ENCODE measurements around the gene BACE2.

The BACE2 gene

DNA sequence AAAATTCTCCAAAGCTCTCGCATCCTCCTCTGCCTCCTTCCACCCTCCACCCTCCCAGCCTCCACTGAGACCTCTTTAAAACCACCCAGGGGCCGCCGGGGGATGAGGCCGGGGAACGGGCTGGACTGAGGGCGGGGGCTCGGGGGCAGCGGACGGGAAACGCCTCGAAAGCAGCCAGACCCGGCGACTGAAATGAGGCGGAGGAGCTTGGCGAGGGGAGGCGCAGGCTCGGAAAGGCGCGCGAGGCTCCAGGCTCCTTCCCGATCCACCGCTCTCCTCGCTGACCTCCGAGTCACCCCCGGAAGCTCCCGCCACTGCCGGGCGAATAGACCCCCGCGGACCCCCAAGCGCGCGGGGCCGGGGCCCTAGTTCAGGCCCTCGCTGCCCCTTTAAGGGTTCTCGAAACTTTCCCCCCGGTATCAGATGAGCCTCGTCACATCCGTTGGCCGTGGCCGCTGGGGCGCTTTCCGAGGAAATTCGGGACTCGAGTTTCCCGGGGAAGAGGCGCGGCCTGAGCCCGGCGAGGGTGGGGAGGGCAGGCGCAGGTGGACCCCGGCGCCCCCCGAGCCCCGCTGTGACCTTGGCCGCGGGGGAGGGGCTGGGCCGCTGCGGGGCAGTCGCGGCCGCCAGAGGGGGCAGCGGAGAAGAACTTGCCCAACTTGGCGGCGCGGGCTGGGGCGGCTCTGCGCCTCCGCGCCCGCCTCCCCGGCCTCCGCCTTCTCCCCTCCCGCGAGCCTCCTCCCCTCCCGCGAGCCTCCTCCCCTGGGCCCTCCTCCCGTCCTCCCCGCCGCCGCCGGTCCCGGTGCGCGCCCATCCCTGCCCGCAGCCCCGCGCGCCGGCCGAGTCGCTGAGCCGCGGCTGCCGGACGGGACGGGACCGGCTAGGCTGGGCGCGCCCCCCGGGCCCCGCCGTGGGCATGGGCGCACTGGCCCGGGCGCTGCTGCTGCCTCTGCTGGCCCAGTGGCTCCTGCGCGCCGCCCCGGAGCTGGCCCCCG, at the start of gene BACE2:
Gene BACE2, plus strand, starts transcription at position 813 of the 995 bp plus-strand sequence. Its CDS starts 104 bp downstream, at position 917.
- peak; percentile 67 for DNase-seq (ENCODE audit: low read depth)

DNA sequence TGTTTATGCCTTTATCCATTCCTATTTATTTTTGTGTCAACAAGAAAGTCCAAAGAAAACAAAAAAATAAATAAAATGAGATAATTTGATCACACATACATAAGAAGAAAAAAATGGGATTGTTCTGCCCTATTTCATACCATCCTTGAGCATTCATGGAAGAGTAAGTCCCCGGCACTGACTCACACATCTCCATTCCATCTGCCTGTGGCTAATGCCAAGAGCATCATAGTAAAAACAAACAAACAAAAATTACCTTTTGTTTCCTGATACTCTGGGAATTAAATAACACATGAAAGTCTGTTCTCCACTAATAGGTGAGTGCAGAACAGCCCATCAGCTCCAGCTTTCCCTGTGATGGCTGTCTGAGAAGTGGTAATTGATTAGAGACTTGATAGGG, 48.1 kb upstream of the BACE2 start:
- no peak for DNase-seq (ENCODE audit: low read depth)

DNA sequence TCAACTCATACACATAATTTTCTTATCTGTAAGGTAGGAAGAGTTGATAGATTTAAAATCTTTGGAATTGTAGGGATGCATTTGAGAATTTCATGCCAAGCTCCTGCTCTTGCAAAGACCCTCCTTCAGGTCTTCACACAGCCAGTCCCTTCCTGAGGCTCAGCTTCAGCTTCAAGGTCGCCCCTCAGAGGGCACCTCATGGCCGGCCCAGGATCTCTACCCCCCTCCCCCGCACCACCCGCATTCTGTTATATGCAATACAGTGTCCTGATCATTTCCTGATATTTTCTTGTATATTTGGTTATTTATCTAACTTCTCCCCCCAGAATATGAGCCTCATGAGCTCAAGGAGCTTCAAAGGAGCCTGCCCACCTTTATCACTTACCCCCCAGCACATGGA, 47.0 kb upstream of the BACE2 start:
- no peak for DNase-seq (ENCODE audit: low read depth)

DNA sequence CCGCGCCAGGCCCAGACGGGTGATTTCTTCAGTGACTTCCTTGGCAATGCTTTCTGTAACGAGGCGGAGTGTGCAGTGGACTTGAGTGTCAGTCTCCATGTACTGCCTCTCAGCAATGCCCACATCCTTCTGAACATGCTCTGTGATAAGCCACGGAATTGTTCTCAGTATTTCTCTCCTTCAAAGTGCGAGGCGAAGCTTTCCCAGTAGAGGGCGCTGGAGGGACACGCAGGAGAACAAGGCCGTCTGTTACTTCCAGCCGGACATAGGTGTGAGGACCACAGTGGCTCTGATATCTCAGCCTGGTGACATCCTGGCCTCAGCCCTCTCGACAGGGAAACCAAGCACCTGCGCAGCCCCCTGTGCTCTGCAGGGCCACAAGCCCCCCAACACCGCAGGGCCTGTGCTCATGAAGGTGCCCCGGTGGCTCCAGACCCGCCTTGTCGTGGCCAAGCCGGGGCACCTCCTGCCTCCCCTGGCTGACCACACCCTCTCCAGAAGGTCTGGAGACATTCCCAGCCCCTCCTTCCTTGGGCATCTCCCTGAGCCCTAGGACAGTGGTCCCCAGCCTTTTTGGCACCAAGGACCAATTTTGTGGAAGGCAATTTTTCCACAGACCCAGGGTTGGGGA, 46.1 kb upstream of the BACE2 start:
- peak; percentile 69 for DNase-seq (ENCODE audit: low read depth)

DNA sequence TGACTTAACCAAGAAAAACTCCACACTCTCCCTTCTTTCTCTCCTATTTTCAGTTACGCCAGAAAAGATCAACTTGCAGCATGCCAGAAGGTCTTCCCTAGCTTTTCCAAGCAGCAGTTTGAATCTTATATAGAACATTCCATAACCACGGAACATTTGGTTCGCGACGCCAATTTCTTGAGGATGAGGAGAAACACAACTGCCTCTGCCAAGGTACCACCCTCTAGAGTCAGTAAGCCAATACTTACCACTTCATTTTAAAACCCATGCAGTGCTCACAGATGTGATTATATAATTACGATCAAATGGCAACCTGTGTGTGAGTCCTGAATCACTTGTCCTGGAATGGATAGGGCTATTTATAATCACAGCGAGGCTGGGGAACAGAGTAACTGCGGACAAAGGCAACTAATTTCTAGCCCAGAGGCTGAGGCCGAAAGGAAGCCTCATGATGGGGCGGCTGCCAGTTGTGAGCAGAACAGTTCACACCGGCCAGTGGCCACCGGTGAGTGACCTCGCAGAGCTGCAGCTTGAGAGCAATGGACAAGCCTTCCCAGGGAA, 43.2 kb upstream of the BACE2 start:
- peak; percentile 8 for DNase-seq (ENCODE audit: low read depth)

DNA sequence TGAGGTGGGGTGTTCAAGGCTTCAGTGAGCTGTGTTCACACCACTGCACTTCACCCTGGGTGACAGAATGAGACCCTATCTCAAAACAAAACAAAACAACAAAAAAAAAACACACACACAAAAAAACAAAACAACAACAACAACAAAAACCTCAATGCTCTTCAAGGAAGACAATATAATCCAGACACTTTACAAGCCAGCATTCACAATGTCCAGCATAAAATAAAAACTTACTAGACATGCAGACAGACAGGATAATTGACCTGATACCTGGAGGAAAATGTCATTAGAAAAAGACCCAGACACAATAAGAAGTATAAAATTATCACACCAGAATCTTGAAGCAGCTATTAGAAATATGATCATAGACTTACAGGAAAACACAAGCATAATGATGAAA, 39.0 kb upstream of the BACE2 start:
- DNase-seq (ENCODE audit: low read depth): no peak

DNA sequence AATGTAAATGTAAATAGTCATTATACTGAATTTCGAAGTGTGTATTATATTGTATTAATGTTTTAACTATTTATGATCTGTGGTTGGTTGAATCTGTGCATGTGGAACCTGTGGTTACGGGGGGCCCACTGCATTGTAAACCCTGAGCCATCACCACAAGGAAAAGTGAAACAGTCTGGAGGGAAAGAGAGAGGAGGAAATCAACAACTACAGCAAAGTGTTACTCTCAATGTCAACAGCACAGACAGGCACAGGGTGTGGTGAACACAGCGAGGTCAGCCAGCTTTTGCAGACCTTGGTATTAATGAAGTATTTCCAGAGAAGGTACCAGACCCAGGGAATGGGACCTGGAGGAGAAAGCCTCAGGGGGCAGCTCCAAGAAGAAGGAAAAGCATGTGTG, 37.1 kb upstream of the BACE2 start:
- no peak for DNase-seq (ENCODE audit: low read depth)

DNA sequence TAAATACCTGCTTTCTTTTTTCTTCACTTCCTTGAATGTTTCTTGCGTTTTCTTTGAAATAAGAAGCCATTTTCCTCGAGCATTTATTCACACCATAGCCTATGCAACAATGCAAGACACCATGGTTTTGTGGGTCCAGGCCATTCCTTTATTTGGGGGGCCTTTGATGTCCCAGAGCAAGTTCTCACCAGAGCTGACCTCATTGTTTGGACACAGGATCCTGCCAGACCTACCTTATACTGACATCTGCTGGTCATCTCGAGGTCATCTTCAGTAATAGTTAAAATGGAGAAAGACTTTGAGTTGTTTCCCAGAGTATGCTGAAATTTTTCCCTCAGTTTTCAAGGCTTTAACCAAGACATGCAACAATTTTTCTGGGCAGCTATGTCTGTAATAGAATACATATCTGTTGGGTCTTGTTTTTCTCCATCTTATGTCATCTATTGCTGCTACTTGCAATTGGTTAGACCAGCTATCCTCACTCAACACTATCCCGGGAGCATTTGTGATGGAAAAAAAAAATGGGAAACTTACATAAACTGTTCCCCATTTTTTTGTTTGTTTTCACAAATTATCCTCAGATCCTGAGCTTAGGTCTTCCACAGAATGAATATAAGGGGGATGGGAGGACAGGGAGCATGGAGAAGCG, 34.0 kb upstream of the BACE2 start:
- DNase-seq (ENCODE audit: low read depth): peak; percentile 43

DNA sequence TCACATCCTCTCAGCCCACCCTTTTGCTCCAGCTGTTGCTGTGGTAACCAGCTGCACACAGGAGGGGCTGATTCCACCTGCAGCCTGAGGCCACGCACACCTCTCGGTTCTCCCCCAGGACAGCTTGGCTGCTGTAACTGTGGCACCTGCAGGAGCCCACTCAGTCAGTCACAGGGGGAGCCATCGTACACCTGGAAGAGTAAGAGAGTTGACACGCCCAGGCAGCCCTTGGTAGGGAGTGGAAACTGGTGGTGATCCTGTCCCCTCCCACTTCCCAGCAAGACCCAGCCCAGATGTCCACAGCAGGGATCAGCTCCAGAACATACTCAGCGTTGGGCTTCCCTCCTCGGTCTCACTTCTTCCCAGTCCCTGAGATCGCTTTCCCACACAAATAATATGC, 32.2 kb upstream of the BACE2 start:
- no peak for DNase-seq (ENCODE audit: low read depth)

DNA sequence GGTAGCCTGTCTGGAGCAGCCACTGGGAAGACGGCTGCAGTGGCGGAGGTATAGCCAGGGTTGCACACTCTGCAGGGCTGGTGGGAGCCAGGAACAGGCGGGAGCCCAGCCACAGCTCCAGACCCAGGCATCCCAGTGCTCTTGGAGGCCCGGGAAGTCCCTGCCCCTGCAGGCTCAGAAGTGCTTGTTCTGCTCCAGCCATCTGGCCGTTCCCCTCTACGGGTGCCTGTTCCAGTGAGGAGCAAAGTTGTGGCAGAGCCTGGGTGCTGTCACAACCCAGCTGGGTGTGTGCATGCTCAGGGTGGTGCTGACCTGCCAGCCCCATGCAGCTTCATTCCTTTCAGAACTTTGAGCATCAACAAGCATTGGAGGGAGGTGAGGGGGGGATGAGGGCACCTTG, 31.7 kb upstream of the BACE2 start:
- DNase-seq (ENCODE audit: low read depth): no peak

DNA sequence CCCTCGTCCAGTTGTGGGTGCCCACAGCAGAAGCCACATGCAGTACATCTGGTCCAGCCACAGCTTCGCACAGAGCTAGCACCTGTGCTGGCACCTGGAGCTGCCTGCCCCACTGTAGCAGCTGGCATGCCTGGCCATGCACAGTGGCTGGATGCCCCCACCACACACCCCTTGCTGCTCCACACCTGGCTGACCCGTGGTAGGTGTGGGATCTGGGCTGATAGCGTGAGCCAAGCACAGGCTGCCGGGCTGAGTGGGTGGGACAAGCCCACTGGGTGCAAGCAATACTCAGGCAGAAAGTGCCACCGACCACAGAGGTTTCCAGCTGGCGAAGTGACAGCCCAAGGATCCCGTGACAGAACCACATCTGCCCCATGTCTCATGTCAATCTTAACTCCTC, 30.6 kb upstream of the BACE2 start:
- no peak for DNase-seq (ENCODE audit: low read depth)

DNA sequence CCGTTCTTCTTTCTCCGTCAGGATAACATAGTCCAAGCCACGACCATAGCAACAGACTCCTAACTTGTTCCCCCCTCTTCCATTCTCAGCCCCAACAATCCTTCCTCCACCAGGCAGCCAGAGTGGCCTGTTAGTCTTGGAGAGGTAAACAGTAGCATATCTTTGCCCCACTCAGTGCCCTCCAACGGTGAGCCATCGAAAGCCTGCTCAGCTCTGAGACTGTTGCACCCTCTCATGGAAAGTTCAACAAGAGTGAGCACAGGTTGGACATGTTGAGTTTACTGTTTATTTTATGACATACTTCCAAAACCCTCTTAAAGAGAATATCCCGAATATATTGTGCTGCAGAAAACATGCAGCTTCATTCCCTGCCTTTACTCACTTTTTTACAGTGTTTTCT, 30.1 kb upstream of the BACE2 start:
- no peak for DNase-seq (ENCODE audit: low read depth)

DNA sequence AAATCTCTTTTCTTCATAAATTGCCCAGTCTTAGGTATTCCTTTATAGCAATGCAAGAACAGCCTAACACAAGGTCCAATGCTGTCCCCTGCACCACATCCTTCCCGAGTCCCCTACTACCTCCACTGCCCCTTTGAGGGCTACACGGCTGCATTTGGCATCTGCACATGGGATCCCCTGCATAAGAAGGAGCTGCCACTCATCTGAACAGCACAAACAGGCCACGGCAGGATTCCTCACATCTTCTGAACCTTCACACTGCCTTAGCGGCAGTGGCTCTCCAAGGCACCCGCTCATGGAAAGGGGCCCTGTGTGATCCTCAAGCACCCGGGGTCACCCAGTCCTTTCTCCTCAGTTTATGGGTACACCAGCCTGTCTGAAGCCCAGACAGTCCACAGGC, 29.2 kb upstream of the BACE2 start:
- no peak for DNase-seq (ENCODE audit: low read depth)

DNA sequence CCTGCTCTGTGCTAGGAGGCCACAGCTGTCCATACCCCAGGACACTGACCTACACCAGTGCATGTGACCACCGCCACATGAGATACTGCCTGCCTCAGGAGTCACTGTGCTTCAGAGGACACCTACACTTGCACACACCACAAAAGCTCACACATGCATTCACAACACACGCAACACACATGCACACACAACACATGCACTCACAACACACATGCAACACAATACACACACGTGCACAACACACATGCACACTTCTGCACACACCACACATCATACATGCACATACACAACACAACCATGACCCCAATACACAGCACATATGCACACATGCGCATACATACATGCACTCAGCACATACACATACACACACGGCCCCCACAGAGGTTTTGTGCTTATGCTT, 28.7 kb upstream of the BACE2 start:
- no peak for DNase-seq (ENCODE audit: low read depth)

DNA sequence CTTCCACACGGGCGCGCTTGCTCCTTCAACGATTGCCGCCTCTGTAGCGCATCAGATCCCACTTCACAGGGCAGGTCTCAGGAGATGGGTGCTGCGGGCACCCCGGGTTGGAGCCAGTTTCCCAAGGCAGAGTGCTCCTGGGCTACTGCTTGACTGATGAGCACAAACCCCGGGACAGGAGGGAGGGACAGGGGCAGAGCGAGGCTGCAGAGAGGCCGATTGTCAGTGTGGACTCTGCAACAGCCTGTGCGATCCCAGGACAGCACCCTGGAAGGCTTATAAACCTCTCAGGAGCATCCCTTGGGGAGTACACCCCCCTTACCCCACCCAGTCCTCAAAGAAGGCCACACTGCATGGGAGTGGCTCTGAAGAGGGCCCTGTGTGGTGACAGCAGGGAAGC, 28.0 kb upstream of the BACE2 start:
- no peak for DNase-seq (ENCODE audit: low read depth)

DNA sequence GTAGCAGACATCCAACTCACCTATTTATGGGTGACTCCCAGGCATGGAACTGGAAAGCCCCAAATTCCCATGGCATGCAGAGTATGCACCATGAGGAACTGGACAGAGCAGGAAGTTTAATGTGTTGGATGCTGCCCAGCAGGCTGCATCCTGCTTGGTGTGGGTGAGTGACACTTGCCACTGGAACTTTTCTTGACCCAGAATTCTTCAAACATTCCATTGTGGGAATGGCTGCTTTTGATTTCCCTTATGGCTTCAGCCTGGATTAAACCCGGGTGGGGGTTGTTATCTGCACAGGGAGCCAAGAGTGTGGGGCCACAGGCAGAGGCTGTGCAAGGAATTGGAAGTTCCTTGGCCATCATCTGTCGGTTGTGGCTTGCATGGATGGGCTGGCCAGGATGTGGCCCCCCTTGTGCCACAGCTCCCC, 26.9 kb upstream of the BACE2 start:
- DNase-seq (ENCODE audit: low read depth): peak; percentile 83

DNA sequence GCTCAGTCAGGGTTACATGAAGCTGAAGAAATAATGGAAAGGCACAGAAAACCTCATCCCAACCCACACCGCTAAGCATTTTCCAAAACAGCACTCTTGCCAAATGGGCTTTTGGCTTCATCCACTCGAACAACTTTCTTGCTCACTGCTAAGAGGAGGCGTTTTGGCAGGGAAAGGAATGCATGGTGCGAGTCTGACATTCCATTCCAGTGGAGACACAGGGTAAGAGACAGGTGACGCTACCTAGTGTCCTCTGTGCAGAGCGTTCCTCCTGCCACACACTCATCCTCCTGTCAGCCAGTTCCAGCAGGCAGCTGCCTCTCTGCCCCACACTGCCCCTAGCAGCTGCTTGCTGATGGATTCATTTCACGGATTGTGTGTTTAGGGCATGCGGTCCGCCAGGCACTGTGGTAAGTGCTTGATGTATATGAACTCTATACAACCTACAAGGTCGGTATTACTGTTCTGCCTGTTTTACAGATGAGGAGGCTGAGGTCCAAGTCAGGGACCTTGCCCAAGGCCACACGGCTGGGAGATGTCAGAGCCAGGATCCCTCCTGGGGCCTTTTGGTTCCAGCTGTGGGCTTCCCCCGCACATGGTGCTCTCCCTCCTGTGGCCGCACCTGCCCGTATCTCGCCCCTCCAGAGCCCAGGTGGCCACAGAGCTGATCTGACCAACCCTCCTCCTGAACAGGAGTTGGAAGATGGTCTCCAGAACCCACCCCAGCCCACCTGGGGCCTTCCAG, 25.7 kb upstream of the BACE2 start:
- peak; percentile 59 for DNase-seq (ENCODE audit: low read depth)

DNA sequence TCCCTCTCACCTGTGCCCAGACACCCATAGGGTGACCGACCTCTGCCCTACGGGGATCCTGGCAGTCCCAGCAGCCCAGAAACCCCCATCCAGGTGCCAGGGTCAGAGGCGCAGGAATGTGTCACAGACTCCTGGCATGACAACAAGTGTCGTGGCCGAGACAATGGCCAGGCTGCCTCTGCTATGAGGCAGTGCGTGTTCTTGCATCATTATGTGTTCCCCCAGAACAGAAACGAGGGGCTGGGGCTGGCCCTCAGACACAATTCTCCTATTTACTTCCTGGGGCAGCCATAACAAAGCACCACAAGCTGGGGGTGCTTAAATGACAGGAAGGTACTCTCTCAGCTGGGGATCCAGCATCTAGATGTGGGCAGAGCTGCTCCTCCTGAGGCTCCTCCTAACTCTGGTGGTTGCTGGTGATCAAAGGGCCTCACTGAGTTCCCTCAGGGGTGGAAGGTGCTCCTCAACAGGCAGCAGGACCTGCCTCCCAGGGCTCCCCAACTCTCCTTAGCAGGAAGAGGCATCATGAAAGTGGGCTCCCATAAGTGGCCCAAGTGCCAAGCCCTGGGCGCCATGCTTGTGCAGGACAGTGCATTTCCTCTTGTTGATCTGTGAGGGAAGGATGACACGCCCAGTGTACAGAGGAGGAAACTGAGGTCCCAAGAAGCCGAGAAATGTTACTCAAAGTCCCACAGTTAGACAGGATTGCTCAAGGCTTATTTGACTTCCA, 24.2 kb upstream of the BACE2 start:
- no peak for DNase-seq (ENCODE audit: low read depth)

DNA sequence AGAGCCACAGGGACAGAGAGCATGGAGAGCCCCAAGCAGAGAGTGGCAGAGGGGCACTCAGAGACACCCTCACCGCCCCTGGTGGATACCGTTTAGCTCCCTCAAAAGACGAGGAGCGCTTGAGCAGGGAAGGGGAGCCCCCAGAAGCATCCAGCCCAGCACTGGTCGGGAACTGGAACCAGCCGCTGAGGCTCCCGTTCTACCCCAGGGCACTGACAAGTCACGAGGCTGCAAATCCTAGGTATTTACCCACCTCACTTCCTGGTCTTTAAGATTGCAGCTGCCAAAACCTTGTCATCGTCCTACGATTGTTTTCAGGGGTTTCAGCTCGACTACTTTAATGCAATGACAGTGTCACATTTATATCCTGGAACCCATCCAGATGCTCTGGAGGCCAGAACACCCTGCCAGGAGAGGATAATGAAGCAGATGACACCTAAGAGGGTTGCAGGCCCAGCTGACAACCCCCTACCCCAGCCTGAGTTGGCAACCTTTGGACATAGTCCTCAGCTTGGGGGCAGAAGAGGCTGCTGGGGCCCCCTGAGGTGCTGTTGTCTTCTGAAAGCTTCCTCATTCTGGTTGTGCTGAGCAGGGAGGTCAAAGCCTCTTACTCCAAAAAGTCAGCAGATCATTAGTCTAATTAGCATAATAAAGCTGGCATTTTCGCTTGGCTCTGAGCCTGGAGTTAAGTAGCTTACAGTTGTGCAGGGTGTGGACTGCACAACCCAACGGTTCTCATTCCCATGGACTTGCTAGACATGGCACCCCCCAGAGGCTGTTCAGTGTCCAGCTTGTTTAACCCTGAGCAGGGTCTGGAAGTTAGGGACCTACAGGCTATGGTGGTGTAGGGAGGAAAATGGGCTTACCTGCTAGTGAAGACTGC, 20.6 kb upstream of the BACE2 start:
- no peak for DNase-seq (ENCODE audit: low read depth)

DNA sequence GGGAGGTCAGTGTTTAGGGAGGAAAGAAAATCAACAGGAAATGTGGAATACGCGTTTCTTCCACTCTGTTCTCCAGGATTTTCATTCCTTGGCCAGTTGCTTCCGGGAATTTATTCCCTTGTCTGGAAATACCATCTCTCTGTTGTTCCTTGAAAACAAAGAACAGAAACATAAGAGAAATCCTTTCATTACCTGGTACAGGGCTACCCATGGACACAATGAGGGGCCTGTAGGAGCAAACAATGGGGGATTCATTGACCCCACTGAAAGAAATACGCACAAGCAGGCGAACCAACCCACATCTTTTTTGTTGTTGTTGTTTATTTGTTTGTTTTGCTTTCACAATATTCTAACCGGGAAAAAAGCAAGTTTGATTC, 20.0 kb upstream of the BACE2 start:
- DNase-seq (ENCODE audit: low read depth): no peak

Measured in EH (cell line).